Measurements from ENCODE around the gene CCDC88C.

DNA sequence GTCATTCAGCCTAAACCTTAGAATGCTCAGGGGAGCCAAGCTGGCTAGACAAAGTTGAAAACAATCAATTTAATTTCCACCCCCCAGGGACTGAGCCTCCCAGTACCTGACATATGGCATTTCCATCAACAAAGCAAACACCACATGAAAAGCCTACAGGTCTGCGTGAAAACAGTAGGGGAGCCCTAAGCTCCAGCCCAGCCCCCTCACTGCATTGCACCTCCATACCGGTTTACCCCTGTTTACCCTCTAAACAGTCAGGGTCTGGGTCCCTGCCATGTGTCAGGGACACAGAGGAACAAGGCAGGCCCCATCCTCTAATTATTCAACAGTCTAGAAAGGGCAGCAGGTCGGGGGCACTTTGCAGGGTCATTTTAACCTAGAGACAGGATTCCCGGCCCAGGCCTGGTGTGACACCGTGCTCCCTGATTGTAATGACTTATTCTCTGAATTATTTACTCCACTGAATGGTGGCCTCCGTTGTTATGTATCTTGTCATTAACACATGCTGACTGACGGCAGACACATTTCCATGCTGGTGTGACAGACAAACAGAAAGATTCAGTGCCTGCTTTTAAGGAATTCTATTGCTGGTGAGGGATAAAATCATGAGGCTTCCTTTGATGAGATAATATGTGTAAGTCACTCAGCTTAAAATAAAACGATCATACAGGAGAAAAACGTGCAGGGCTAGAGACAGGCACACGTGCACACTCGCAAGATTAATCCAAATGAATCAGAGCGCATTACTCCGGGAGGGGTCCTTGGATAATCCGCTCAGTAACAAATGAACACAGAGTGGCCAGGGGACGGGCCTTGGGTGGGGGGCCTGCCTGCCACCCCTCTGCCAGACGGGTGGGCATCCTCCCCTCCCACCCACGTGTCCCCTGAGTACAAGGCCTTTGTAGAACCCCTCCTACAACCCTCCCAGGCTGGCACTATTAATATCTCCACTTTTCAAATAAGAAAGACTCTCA is 23.2 kb downstream of the CCDC88C start:
- TF ChIP-seq, protein P1, sequence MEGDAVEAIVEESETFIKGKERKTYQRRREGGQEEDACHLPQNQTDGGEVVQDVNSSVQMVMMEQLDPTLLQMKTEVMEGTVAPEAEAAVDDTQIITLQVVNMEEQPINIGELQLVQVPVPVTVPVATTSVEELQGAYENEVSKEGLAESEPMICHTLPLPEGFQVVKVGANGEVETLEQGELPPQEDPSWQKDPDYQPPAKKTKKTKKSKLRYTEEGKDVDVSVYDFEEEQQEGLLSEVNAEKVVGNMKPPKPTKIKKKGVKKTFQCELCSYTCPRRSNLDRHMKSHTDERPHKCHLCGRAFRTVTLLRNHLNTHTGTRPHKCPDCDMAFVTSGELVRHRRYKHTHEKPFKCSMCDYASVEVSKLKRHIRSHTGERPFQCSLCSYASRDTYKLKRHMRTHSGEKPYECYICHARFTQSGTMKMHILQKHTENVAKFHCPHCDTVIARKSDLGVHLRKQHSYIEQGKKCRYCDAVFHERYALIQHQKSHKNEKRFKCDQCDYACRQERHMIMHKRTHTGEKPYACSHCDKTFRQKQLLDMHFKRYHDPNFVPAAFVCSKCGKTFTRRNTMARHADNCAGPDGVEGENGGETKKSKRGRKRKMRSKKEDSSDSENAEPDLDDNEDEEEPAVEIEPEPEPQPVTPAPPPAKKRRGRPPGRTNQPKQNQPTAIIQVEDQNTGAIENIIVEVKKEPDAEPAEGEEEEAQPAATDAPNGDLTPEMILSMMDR (IDR thresholded peaks at IDR 0.05 in 4 of 5, conservative IDR thresholded peaks at IDR 0.05 in 1 of 5): no peak
- no peak for TF ChIP-seq POLR2A (IDR thresholded peaks at IDR 0.05)
